DMS114 treated with DMSO at 0.1 percent for 48 hours (cell line): ENCODE results near the gene ASPN.

Experiments used
- DNase-seq: peaks from one replicate; lab custom pipeline; 2025; ENCODE audit not compliant: unreplicated experiment; lab: John Stamatoyannopoulos, UW

The ASPN gene

GRCh38 chr9:92506184-92506857 is 24.0 kb upstream of the ASPN start:
- DNase-seq, result no peak

- DNase-seq, result no peak
These were observed 22.6 kb upstream of the ASPN start for GRCh38 chr9:92504881-92505280.

GRCh38 chr9:92503156-92503555 is 20.9 kb upstream of the ASPN start:
- no peak for DNase-seq

- no peak for DNase-seq
These were observed 19.5 kb upstream of the ASPN start for GRCh38 chr9:92501671-92502393.

GRCh38 chr9:92500725-92501124 is 18.4 kb upstream of the ASPN start:
- no peak for DNase-seq

DNA sequence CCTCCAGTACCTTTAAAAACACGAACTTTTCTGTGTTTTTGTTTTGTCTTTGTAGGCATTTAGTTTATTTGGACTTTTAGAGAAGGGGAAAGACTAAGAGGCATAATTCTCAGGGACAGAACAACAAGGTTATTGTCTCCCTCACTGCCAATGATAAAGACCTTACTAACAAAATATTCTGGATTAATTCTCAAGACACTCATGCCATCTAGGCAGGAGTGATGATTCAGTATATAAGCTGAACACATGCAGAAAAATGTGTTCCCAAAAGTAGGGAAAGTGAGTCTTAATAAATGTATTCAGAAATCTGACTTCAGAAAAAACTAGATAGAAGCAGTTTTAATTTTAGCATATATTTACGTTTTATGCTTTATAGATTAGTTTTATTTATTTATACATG is 17.4 kb upstream of the ASPN start:
- DNase-seq, result no peak

DNA sequence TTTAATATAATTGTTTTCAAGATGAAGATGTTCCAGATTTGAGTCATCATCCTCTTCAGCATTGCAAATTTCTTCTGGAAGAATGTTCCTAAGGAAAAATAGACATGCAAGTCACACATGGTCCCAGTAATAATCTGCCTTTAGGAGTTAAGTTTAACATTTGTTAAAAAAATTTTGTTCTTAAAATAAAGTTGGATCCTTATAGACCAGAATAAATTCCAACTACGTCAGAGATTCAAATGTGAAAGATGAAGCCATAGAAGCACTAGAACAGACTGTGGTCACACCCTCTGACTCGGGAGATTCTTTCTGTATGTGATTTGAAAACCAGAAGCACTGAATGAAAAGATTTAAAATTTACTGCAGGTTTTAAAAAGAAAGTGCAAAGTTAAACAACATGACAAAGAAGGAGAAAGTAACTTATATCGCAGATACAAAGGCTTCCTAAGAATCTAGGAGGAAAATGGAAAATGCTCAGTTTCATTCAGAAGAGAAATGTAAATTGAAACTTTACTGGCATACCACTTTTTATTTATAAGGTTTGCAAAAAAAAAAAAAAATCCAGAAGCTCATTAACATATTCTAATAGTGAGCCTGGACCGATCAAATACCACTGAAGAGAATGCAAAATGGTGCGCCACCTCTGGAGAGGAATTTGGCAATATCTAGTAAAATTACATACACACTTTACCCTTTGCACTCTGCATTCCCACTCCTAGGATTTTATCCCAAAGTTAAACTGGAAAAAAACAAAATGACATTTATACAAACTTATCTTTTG is 14.3 kb upstream of the ASPN start:
- no peak for DNase-seq

GRCh38 chr9:92494856-92495255 is 12.6 kb upstream of the ASPN start:
- no peak for DNase-seq

DNA sequence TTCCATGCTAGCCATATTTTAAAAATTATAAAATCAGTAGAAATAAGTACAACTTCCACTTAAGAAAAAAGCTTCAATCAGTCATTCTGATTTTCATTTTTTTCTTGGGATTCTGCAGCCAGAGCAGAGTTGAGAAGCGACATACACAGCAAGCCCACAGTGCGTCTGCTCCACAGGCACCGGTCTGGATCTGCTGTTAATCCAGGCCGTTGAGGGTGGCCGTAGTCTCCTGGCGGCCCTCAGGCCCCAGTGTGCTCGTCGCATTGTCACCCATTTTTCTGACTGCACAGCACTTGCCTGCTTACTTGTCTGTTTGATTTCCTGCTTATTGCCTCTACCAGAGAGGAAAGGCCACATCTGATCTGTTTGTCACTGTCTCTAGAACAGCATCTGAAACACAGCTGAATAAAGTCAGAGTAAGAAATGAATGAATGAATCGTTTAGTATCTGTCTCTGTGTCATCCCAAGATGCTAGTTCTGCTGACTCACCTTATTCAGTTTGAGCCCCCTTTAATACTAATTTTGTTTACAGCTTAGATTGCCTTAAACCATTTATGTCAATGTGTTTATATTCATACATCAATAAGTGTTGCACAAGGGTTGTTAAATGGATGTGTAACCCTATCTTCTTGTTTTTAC is 11.6 kb upstream of the ASPN start:
- no peak for DNase-seq

DNA sequence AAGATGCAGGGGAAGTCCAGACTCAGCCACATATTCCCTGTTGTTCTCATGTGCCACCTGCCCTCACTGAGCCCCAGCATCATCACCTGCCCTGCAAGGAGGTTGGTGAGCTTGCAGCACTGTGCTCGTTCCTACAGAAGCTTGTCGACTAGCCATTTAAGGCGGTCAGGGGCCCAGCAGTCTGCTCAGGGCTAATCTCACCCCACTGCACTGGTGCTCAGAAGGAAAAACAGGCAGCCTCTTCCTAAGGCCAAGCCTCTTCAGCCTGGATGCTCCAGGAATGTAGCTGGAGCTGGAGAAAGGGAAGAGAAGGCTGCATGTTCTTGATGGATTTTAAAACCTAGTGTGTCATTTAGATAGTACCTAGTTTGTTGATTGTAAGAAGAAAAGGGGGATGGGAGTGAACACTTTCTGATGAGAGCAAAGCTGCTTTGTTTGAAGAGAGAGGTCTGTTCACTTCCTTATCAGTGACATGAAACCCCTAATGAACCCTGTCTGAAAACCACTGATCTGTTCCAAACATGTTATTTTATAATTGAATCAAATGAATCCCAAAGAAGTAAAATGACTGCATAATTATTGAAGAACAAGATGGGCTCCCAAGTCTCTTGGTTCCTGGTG is 10.6 kb upstream of the ASPN start:
- no peak for DNase-seq

DNA sequence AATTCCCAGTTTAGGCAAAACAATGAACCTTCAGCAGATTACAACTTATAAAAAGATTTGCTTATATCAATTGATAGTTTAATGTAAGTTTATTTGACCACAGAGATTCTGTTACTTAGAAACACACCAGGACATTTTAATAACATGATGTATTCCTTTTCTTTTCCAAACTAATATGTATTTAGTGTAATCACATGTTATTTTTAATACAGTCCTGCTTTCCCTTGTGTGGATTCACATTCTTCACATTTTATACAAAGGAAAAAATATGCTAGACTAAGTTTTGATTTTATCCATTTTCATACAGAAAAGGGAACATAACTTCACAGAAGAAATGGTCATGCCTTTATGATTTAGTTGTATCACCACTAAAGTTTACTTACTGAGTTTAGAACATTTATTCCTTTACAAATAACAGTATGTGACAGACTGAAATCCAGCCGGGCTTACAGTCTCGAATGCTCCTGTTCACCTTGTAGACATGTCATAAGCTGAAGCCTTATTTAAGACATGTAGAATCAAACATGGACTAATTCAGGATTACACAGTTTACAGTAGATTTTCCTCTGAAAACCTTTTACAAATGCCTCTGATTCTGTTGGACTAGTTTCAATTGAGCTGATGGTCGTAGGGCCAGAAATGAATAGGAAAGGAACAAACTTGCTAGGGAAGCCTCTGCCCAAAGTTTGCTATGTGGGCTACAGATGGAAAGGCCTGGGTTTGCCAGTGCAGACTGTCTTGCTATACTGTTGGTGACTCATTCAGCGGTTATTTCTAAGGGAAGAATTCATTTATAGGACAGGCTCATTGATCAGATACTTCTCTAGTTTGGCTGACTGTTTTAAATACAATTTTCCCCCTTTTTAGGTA is 6.6 kb upstream of the ASPN start:
- no peak for DNase-seq

DNA sequence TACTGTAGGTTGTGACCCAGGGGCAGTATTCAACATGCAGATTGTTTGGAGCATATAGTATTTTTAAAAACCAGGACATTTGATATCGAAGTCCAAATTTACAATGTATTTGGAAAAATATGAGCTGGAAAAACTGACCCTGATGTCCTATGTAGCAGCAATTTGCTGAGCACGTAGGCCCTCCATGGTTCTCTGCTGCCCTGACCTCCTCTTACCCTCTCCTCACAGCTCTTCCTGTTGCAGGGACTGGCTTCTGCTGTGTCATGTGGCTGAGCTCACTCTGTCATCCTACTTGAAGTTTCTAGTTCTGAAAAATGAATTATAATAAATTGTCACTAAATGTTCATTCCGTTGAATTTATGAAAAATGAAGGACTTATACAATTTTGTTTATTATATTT is 4.1 kb upstream of the ASPN start:
- no peak for DNase-seq

DNA sequence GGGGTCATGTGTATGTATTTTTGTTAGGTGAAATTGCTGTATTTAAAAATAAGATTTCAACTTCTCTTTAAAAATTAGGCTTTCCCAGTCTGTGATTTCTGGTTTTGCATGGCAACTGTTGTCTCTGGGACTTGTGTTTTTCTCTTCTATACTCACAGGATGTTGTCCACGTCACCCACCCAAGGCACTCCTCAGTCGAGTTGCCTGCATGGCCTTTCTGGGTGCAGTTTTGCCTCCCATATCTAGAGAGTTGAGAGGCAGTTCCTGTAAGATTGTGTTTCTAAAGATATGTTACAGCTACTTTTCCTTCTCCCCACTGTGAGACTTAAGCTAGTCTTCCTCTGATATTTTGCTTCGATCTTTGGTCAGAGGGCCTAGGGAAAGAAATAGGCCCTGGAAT is 2.3 kb upstream of the ASPN start:
- DNase-seq, result no peak

- DNase-seq, result no peak
These were observed 1.6 kb upstream of the ASPN start for GRCh38 chr9:92483627-92484545.

GRCh38 chr9:92482805-92483204 is 499 bp upstream of the ASPN start:
- DNase-seq, result no peak

- no peak for DNase-seq
These were observed 1.2 kb downstream of the ASPN start for GRCh38 chr9:92480986-92481633.

GRCh38 chr9:92480291-92480771 is 2.0 kb downstream of the ASPN start:
- no peak for DNase-seq

DNA sequence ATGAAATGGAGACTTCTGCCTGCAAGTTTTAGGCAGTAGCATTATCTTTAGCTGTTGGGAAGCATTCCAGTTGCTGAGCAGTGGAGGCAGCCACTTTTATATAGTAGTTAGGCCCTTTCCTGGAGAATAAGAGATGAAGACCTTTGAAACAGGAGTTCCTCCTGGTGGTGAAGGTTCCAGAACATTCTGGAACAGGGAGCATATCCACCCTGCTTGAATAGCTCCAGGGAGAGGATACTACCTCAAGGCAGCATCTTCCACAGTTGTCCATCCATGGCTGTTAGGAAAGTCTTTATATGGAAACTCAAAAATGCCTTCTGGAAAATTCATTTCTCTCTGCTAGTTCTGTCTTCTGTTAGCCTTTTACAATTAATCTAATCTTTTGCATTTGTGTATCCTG is 3.0 kb downstream of the ASPN start:
- no peak for DNase-seq

- no peak for DNase-seq
These were observed 3.5 kb downstream of the ASPN start for GRCh38 chr9:92478783-92479182.
